AG04449 (cell line): ENCODE data around the gene UBE2O.

ENCODE experiments used
- CTCF ChIA-PET: fragments of 350-600 bp; formaldehyde crosslinking; extraction: SDS; loops from one replicate; lab custom pipeline; 2021; ENCODE audit warnings: antibody characterized with exemption; lab: Yijun Ruan, JAX
- POLR2A ChIA-PET: fragments of 400-600, 350-600 bp; formaldehyde crosslinking; extraction: SDS; loops from one replicate; lab custom pipeline; 2020; ENCODE audit warnings: antibody characterized with exemption, inconsistent platforms; lab: Yijun Ruan, JAX
- DNase-seq: peaks from one replicate; pipeline ENCODE4 v3.0.0-alpha.2; 2010; ENCODE audit warnings: low read depth, low spot score
- H3K4me3 ChIP-seq: 2 replicates; pipeline ENCODE4 v1.5.1; 2011; ENCODE audit warnings: low read depth, mild to moderate bottlenecking, control low read depth, low read length
- CTCF ChIP-seq: IDR thresholded peaks from one replicate; pipeline ENCODE4 v1.5.1; 2011; ENCODE audit warnings: mild to moderate bottlenecking, moderate library complexity, low read length, control low read depth, inconsistent platforms; ENCODE audit not compliant: insufficient read depth; ENCODE audit errors: missing control alignments

UBE2O gene

GRCh38 chr17:76435751-76436150, 17.2 kb downstream of the UBE2O start:
- no peak for DNase-seq
- TF ChIP-seq CTCF, result no peak
- ChIA-PET POLR2A (no interaction called here), CTCF (interaction anchor here (0.6 to 2.5 kb wide), 7 partner anchors 13 to 50 kb away, joined by 3 to 8 read pairs (median 5); partner anchors contain the start of gene SPHK1)
- H3K4me3 ChIP-seq, result no peak overlapping the region

GRCh38 chr17:76434870-76435269, 18.1 kb downstream of the UBE2O start:
- TF ChIP-seq CTCF, result no peak
- POLR2A ChIA-PET, result no interaction called here
- DNase-seq, result no peak
- CTCF ChIA-PET, result interaction anchor here (0.9 to 2.5 kb wide), 8 partner anchors 8 to 49 kb away, joined by 3 to 8 read pairs (median 6); partner anchors contain the start of gene SPHK1
- H3K4me3 ChIP-seq, result no peak overlapping the region

- no peak overlapping the region for H3K4me3 ChIP-seq
- no peak for DNase-seq
- ChIA-PET CTCF (no interaction called here), POLR2A (interaction anchor here (0.7 kb wide), 1 partner anchor 144 kb away, joined by 3 read pairs; no protein-coding TSS in a partner anchor)
- no peak for TF ChIP-seq CTCF
Measured at GRCh38 chr17:76433693-76434092, 19.3 kb downstream of the UBE2O start.

- ChIA-PET POLR2A (no interaction called here), CTCF (no interaction called here)
- TF ChIP-seq CTCF, result peak; percentile 36
- H3K4me3 ChIP-seq, result no peak overlapping the region
- no peak for DNase-seq
Measured at GRCh38 chr17:76432712-76433336, 20.1 kb downstream of the UBE2O start.

- H3K4me3 ChIP-seq, result no peak overlapping the region
- no peak for TF ChIP-seq CTCF
- POLR2A ChIA-PET, result no interaction called here
- CTCF ChIA-PET, result interaction anchor here (0.9 to 2.2 kb wide), 3 partner anchors 15 to 34 kb away, joined by 3 to 7 read pairs (median 3); no protein-coding TSS in a partner anchor
- DNase-seq, result no peak
Measured at GRCh38 chr17:76432004-76432403, 20.9 kb downstream of the UBE2O start.

- no peak overlapping the region for H3K4me3 ChIP-seq
- ChIA-PET POLR2A (no interaction called here), CTCF (interaction anchor here (0.9 to 2.2 kb wide), 6 partner anchors 11 to 91 kb away, joined by 3 to 7 read pairs (median 3); no protein-coding TSS in a partner anchor)
- no peak for TF ChIP-seq CTCF
- DNase-seq, result no peak
Measured at GRCh38 chr17:76431509-76431908, 21.4 kb downstream of the UBE2O start.
